RPMI7951 (cell line): ENCODE measurements around the gene ZFAND3. TPM values are rescaled to one million over a fixed set of nuclear protein-coding genes. Genes with fewer than 3 reads are reported as not detected.
"Not testable (repeated sequence)": the region's sequence is repeated elsewhere in the genome, so short reads cannot be mapped to it uniquely, and the experiment has no call there.

Experiments
- DNase-seq: peaks from one replicate; pipeline ENCODE4 v3.0.0-alpha.2; 2012; ENCODE audit warnings: low read depth
- total RNA-seq: library from RNA; depleted of rRNA; stranded (reverse); fragments of >200 nt; shearing (Covaris generic); gene quantifications from 2 replicates; pipeline ENCODE4 v1.2.3, GENCODE V29; 2014

The ZFAND3 gene
- total RNA-seq, 1 experiment from 2014 or later: 9.5 TPM

DNA sequence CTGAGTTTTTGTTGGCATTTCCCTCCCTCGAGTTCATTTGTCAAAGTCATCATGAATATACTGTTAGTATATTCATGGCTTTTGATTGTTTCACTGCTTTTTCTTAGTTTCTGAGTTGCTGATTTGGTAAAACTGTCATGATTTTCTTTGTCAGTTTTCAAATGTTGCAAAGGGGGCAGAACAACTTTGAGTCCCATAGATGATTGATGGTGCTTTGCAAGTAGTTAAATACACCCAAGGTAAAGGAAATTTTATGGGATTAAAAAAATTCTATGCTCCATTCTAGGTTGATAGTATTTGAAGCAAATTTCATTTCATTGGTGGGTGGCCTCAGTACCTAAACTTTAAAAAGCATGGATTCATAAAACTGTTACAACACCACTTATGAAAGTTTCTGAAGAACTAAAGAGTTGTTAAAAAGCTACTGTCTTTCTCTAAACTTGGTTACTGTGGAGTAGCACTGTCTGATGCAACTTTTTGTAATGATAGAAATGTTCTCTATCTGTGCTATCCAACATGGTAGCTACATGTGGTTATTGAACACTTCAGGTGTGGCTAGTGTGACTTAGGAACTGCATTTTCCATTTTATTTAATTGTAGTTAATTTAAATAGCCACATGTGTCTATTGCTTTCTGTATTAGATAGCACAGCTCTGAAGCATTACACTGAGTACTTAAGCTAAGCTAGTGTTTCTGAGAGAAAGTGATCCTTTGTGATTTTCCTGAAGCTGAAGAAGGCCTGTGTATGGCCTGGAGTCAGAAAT lies 153.6 kb downstream of the ZFAND3 start:
- no peak for DNase-seq

- no peak for DNase-seq
Measured at GRCh38 chr6:37974381-37974780, 154.9 kb downstream of the ZFAND3 start.

DNA sequence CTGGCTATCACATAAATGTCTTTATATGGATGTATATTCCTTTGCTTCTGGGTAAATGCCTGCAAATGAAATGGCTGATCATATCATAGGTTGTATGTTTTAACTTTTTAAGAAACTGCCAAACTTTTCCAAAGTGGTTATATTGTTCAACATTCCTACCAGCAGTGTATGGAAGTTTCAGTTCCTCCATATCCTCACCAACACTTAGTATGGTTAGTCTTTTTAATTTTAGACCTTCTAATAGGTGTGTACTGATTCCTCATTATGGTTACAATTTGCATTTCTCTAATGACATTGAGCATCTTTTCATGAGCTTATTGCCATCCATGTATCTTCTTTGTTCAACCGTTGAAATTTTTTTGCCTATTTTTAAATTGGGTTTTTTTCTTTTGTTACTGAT lies 155.4 kb downstream of the ZFAND3 start:
- no peak for DNase-seq

GRCh38 chr6:37977715-37978114 lies 158.2 kb downstream of the ZFAND3 start:
- DNase-seq: no peak

GRCh38 chr6:37979392-37980221 lies 160.1 kb downstream of the ZFAND3 start:
- DNase-seq: no peak

DNA sequence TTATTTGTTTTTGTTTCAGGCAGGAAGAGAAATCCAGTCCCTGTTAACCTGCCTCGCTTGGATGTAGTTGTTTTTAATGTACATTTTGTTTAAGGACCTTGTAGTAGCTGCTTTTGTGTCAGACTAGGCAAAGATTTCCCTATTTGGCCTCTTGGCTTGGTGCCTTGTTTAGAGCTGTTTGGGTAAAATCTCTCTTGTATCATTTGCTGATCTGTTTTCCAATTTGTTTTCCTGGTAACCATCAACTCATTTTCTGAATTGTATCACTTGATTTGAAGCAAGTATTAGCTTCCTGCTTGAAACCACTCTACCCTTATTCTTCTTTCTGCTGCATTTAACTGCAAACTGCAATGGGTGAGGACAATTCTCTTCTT lies 160.7 kb downstream of the ZFAND3 start:
- DNase-seq: no peak

- no peak for DNase-seq
Measured at GRCh38 chr6:37981626-37982025, 162.1 kb downstream of the ZFAND3 start.

- DNase-seq: no peak
Measured at GRCh38 chr6:37982317-37982716, 162.8 kb downstream of the ZFAND3 start.

- DNase-seq: no peak
Measured at GRCh38 chr6:37983720-37984501, 164.4 kb downstream of the ZFAND3 start.

DNA sequence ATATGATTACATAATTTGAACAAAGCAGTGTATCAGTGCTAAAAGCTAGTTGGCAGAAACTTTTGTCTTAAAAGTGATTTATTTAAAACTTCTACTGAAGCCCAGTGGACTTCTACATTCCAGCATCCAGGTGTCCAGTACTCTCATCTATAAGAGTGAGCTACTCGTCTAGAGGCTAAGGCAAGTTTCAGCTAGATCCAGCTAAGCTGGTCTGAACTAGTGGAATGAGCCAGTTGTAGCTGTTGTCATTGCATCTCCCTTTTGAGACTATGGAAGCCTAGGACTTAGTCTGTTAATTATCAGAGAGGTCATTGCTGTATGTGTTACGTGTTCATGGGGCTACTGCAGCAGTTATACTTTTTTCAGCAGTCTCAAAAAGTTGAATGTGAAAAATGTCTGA lies 165.1 kb downstream of the ZFAND3 start:
- no peak for DNase-seq

- no peak for DNase-seq
Measured at GRCh38 chr6:37985355-37985754, 165.8 kb downstream of the ZFAND3 start.

- DNase-seq: peak; percentile 10
Measured at GRCh38 chr6:37987018-37987417, 167.5 kb downstream of the ZFAND3 start.

GRCh38 chr6:37987559-37987958 lies 168.0 kb downstream of the ZFAND3 start:
- DNase-seq: no peak

DNA sequence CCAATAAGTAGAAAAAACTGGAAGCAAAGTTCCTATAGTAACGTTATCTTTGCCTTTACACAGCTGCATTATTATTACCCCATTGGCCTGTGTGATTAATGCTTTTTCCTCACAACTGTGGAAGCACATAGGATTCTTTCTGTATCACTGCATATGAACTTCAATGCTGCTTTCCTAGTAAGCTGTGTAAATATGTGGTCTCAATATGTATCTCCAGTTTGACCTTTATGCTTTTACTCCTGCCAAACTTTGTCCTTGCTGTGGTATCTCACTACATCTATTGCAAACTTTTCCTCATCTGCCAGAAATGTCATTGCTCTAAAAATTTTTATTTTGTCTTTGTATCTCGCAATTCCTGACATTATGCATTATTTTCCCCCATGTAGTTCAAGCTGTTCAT lies 168.6 kb downstream of the ZFAND3 start:
- DNase-seq: no peak

GRCh38 chr6:37988696-37989095 lies 169.2 kb downstream of the ZFAND3 start:
- no peak for DNase-seq

DNA sequence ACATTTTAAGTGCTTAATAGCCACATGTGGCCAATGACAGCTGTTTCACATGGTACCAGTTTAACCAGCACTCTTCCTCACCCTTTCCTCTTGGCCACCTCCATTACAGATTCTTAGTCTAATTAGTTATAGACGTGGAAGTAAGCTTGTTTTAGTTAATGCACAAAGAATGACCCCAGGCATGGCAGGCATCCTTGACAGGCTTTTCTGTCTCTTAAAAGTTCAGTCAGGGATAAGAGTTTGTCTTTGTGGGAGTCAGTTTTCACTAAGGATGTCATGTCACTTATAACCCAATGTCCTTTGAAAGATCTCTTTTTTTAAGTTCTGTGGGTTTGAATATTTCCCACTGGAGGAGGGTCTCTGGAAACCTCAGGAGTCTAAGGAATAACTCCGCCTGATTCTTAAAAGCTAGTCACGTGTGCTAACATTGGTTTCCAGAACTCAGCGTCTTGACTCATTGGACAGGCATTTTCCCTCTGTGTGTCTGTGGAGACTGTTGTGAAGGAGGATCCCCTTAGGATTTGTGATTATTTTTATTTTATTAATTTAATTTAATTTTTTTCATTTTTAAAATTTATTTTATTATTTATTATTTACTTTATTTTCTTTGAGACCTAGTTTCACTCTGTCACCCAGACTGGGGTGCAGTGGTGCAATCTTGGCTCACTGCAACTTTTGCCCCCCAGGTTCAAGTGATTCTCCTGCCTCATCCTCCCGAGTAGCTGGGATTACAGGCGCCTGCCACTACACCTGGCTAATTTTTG lies 171.4 kb downstream of the ZFAND3 start:
- peak; percentile 85 for DNase-seq

GRCh38 chr6:37992749-37993148 lies 173.2 kb downstream of the ZFAND3 start:
- no peak for DNase-seq

DNA sequence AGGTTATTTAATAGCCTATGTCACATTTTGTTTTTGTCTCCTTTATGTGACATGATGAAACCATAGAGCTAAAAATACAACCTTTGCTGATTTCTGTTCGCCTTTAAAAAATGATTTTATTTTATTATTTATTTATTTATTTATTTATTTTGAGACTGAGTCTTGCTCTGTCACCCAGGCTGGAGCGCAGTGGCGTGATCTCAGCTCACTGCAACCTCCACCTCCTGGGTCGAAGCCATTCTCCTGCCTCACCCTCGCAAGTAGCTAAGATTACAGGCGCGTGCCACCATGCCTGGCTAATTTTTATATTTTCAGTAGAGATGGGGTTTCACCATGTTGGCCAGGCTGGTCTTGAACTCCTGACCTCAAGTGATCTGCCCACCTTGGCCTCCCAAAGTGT lies 173.7 kb downstream of the ZFAND3 start:
- DNase-seq: not testable (repeated sequence)

GRCh38 chr6:37993596-37993995 lies 174.1 kb downstream of the ZFAND3 start:
- DNase-seq: no peak

GRCh38 chr6:37994223-37994622 lies 174.7 kb downstream of the ZFAND3 start:
- peak; percentile 24 for DNase-seq

DNA sequence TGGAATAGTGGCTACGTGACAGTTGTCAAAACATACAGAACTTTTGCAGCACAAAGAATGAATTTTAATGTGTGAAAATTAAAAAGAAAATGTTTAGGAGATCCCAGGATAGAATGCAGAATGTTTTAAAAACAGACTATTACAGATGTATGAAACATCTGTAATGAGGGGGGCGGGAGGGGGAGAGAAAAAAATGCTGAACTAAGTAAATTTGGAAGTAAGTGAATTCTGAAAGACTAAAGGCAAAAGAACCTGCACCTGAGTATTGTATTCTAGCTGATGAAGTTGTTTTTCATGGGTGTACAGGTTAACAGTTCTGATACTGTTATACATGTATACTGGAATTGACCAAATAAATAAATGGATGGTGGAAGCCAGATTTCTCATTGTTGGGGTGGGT lies 178.8 kb downstream of the ZFAND3 start:
- no peak for DNase-seq

- no peak for DNase-seq
Measured at GRCh38 chr6:38001386-38001785, 181.9 kb downstream of the ZFAND3 start.
